ENCODE measurements around the gene PCP2.
A peak's percentile ranks its signal among the peaks of the same experiment; 100 is the strongest.

The PCP2 gene

GRCh38 chr19:7661744-7662538, 28.4 kb upstream of the PCP2 start:
- H3K4me3 ChIP-seq (ENCODE audit: low read depth, low read length) = no peak overlapping the region
- TF ChIP-seq CTCF (IDR thresholded peaks at IDR 0.05; ENCODE audit: borderline replicate concordance, insufficient read depth, low read depth, low read length) = no peak

GRCh38 chr19:7658219-7658686, 24.7 kb upstream of the PCP2 start:
- peak overlapping the region; percentile 48 for H3K4me3 ChIP-seq (ENCODE audit: low read depth, low read length)
- TF ChIP-seq CTCF (IDR thresholded peaks at IDR 0.05; ENCODE audit: borderline replicate concordance, insufficient read depth, low read depth, low read length) = no peak

- no peak for TF ChIP-seq CTCF (IDR thresholded peaks at IDR 0.05; ENCODE audit: borderline replicate concordance, insufficient read depth, low read depth, low read length)
- no peak overlapping the region for H3K4me3 ChIP-seq (ENCODE audit: low read depth, low read length)
These were observed 23.7 kb upstream of the PCP2 start for GRCh38 chr19:7657131-7657751.

- H3K4me3 ChIP-seq (ENCODE audit: low read depth, low read length) = no peak overlapping the region
- TF ChIP-seq CTCF (IDR thresholded peaks at IDR 0.05; ENCODE audit: borderline replicate concordance, insufficient read depth, low read depth, low read length) = no peak
These were observed 22.1 kb upstream of the PCP2 start for GRCh38 chr19:7655581-7655980.

GRCh38 chr19:7654401-7654800, 20.9 kb upstream of the PCP2 start:
- TF ChIP-seq CTCF (IDR thresholded peaks at IDR 0.05; ENCODE audit: borderline replicate concordance, insufficient read depth, low read depth, low read length) = no peak
- no peak overlapping the region for H3K4me3 ChIP-seq (ENCODE audit: low read depth, low read length)

- H3K4me3 ChIP-seq (ENCODE audit: low read depth, low read length) = no peak overlapping the region
- peak; percentile 64 for TF ChIP-seq CTCF (IDR thresholded peaks at IDR 0.05; ENCODE audit: borderline replicate concordance, insufficient read depth, low read depth, low read length)
These were observed 18.6 kb upstream of the PCP2 start for GRCh38 chr19:7652061-7652641.
